Measurements from ENCODE around the gene OPRL1.

OPRL1 gene

DNA sequence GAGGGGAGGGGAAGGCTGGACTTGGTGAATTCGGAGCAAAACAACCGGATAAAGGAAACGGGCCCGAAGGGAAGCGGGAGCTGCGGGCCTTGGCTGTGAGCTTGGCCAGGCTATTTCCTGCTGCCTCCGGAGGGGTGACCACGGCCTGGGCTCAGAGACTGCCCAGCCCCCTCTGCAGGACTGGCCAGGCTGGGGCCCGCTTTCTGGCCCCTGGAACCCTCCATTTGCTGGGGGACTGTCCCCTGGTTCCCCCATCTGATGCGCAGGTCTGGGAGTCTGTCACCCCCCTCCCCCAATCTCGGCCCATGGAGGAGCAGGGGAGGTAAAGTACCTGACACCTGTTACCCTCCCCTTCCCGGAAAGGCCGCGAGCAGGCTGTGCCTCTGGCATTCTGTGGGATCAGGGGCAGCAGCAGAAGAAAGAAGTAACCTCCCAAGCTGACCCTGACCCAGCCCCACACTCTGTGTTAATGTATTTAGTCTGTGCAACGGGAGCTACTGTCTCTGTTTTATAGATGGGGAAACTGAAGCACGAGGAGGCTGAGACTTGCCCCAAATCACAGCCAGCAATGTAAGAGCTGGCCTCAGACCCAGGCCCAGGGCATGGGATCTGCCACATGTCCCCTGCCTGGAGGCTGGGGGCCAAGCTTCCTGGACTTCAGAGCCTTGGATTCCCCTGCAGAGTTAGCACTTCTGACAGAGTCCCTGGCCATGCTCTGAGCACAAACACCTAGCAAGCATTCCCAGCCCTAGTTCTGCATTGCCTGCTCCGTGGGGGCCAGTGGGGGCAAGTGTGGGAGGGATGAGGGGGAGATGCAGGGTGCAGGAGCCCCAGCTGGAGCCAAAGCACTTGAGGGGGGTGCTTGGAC is 40.4 kb upstream of the OPRL1 start:
- peak overlapping the region; percentile 35 for H3K27ac Mint-ChIP-seq
- H3K4me1 Mint-ChIP-seq: peaks cover 53% of the 10 kb centered on the region
- H3K36me3 Mint-ChIP-seq: no peaks in the 10 kb centered on the region
- no peaks in the 10 kb centered on the region for H3K9me3 Mint-ChIP-seq
- peak overlapping the region; percentile 81 for H3K4me3 Mint-ChIP-seq
- no peaks in the 10 kb centered on the region for H3K27me3 Mint-ChIP-seq

DNA sequence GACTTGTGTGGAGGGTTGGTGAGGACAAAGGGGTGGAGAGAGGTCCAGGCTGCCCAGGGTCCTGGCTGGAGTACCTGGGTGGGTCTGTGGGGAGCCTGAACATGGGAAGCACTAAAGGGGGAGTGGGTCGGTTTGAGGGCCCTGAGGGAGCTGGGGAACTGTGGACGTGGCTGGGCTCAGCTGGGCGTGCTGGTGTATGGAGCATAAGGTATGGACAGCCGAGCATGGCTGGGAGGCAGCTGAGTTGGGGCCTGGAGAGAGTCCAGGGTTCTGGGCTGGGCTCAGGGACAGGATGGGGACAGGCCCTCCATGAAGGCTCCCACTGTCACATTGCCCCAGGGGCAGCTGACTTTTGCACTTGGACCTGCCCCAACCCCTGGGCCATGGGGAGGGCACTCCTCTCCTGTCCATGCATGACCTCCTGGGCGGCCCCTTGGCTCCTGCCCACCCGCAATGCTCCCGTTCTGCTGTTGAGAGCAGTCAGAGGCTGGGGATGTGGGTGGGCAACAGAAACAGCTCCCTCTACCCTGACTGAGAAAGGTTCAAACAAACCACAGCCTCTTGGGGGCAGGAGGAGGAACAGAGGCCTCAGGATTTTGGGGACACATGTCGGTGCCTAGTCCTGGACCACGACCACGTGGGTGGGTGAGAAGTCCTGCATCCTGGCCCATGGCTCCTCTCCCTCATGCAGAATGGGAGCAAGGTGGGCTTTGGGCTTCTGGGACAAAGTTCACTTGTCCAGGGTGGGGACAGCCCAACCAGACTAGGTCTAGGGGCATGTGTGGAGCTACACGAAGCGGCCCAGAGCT is 39.4 kb upstream of the OPRL1 start:
- Mint-ChIP-seq H3K36me3 (no peaks in the 10 kb centered on the region), H3K4me1 (peaks cover 52% of the 10 kb centered on the region), H3K4me3 (peak overlapping the region; percentile 85), H3K27ac (peak overlapping the region; percentile 12), H3K9me3 (no peaks in the 10 kb centered on the region), H3K27me3 (no peaks in the 10 kb centered on the region)

DNA sequence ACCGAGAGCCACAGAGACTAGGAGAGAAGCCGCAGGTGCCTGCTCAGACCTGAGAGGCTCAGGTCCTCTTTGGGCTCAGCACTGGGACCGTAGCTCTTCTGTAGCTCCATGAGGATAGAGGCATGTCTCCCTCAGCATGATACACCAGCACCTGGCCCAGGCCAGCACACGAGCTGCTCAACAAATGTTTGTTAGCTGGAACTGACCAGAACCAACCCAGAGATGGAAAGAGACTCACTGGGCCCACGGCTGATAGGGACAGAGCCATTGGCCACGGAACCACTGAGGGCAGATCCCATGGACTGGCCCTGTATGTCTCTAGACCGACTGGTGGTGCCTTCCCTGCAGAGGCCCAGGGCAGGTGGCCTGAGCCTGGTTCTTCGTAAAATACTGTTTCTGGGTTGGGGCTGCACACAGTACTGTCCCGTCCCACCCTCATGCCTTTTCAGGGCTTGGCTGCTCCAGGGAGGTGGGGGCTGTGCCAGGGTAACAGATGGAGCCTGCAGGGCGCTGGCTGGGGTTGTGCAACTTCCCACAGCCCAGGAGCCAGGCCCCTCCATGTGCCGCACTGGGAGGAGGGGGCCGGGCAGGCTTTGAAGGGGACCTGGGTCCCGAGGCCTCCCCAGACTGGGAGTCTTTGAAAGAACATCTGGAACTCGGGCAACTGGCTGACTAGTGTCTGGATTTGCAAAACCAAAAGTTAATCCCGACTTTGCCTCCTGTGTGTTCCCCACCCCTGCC is 38.7 kb upstream of the OPRL1 start:
- Mint-ChIP-seq H3K4me3 (peak overlapping the region; percentile 85), H3K4me1 (peaks cover 58% of the 10 kb centered on the region), H3K27me3 (no peaks in the 10 kb centered on the region)

DNA sequence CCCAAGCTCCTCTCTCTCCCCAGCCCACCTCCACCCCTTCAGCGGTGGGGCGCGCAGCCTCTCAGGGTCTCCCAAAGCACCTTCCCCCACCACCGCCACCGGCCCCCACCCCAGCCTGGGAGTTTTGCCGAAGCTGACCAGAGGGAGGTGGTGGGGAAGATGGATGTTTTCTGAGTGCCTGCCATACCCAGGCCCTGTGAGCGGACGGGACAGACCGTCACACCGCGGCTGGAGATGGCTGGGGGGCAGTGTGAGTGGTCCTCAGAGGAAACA is 38.2 kb upstream of the OPRL1 start:
- no peaks in the 10 kb centered on the region for H3K36me3 Mint-ChIP-seq
- H3K4me3 Mint-ChIP-seq: peak overlapping the region; percentile 85
- peaks cover under 1% of the 10 kb centered on the region for H3K27me3 Mint-ChIP-seq
- H3K4me1 Mint-ChIP-seq: peaks cover 63% of the 10 kb centered on the region
- H3K9me3 Mint-ChIP-seq: no peaks in the 10 kb centered on the region
- H3K27ac Mint-ChIP-seq: no peak overlapping the region

More for the DNA sequence above, 38.7 kb upstream of the OPRL1 start:
- no peaks in the 10 kb centered on the region for H3K36me3 Mint-ChIP-seq
- H3K27ac Mint-ChIP-seq: peak overlapping the region; percentile 57
- H3K9me3 Mint-ChIP-seq: no peaks in the 10 kb centered on the region

DNA sequence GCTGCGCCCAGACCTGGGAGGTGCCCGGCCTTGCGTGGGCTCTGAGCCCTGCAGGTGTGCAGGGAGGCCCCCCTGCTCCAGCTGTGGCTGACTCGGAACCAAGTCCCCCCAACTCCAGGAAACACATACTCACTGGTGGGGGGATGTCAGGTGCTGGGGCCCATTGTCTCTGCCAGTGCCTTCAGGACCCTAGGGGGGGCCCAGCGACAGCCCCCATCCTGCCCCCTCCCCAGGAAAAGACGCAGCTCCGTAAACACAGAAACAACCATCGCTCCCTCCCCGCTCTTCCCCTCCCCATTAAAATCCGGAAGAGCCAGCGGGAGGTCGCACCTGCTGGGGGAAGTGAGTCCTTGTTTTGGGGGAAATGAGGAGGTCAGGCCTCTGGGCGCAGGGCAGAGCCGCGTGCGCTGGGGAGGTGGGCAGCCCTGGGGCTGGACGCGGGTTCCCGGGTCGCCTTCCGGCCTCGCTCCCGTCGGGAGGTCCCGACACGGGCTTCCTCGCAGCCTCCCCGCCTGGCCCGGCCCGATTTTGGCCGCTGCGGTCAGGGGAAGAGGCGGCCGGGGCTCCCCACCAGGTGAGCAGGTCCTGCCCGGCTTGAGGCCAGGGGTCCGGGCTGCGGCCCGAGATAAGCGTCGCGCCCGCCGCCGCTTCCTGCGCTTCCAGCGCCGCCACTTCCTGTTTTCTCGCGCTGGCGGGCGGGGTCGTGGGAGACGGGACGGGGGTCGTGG is 37.7 kb upstream of the OPRL1 start:
- Mint-ChIP-seq H3K27me3 (peaks cover 1% of the 10 kb centered on the region), H3K27ac (peak overlapping the region; percentile 92), H3K36me3 (no peaks in the 10 kb centered on the region), H3K4me1 (peaks cover 61% of the 10 kb centered on the region), H3K9me3 (no peaks in the 10 kb centered on the region), H3K4me3 (peak overlapping the region; percentile 85)

DNA sequence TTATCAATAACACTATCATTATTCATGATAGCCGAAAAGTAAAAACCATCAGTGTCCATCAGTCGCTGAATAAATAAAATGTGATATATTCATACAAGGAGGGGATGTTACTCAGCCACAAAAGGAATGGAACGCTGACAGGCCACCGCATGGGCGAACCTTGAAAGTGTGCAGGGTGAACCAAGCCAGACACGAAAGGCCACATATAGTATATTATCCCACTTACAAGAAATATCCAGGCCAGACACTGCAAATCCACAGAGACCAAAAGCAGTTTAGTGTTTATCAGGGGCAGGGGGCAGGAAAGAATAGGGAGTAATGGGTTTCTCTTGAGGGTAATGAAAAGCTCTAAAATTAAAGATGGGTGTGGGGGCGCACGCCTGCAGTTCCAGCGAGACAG is 36.1 kb upstream of the OPRL1 start:
- peak overlapping the region; percentile 73 for H3K4me3 Mint-ChIP-seq
- no peaks in the 10 kb centered on the region for H3K9me3 Mint-ChIP-seq
- H3K27me3 Mint-ChIP-seq: peaks cover 1% of the 10 kb centered on the region
- H3K27ac Mint-ChIP-seq: peak overlapping the region; percentile 84
- no peaks in the 10 kb centered on the region for H3K36me3 Mint-ChIP-seq
- H3K4me1 Mint-ChIP-seq: peaks cover 56% of the 10 kb centered on the region

DNA sequence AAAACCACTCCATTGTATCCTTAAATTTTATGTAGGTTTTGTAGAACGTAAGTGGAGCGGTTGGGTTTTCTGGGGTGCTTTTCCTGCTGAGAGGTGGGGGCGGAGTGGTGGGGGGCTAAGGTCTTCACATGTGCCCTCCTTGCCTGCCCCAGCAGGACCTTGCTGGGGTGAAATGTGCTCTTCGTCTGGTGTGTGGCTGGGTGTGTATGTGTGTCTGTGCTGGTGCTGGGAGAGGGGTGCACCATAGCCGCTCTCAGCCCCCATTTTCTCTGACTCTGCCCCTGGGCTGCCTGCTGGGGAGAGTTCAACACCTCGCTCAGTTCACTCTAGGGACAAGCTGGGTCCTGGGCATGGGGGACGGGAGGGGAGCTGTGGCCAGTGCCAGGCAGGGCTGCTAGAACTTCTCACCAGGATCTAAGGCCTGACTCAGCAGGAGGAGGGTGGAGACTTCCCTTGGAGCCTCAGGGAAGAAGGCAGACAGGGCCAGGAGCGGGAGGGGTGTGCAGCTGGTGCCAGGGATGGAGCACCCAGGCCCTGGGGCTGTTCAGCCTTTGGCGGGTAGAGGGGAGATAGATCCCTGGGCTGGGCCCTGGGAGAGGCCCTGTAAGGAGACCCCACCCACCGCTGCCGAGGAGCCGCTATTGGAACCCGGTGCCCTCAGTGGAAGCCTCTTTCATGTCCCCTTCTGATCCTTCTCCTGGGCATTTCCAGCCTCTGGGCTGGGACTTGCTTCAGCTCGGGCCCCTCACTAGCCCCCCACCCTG is 35.2 kb upstream of the OPRL1 start:
- H3K36me3 Mint-ChIP-seq: no peaks in the 10 kb centered on the region
- H3K4me3 Mint-ChIP-seq: no peak overlapping the region
- H3K27me3 Mint-ChIP-seq: peaks cover 1% of the 10 kb centered on the region
- peak overlapping the region; percentile 84 for H3K27ac Mint-ChIP-seq
- H3K9me3 Mint-ChIP-seq: no peaks in the 10 kb centered on the region
- peaks cover 53% of the 10 kb centered on the region for H3K4me1 Mint-ChIP-seq

DNA sequence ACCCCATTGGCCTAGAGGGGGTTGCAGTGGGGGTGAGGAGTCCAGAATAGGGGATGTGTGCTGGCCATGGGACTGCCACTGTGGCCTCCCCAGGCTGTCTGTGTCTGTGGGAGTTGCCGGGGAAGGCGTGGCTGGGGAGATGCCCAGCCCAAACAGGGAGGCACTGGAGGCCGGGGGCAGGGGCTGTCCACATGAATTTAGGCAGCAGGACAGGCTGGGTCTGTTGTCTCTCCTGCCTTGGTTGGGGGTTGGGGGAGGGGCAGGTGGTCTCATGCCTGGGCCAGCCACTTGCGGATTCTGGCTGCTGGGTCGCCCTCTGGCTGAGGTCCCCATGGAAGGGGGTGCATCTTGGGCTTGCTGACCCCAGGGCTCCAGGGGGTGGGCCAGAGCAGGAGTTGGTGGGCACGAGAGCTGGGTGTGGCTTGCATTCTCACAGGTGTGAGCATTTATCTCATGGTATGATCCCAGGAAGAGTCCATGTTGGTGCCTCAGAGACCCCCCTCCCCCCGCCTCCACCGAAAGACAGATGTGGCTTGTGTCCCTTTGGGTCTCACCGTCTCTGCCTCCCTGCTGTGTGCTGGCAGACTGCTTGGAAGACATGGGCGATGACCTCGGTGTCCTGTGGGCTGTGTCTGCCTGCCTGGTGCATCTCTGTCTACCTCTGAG is 34.4 kb upstream of the OPRL1 start:
- H3K4me1 Mint-ChIP-seq: peaks cover 45% of the 10 kb centered on the region
- H3K9me3 Mint-ChIP-seq: no peaks in the 10 kb centered on the region
- no peaks in the 10 kb centered on the region for H3K36me3 Mint-ChIP-seq
- peak overlapping the region; percentile 47 for H3K27ac Mint-ChIP-seq
- no peak overlapping the region for H3K4me3 Mint-ChIP-seq
- H3K27me3 Mint-ChIP-seq: peaks cover 1% of the 10 kb centered on the region

DNA sequence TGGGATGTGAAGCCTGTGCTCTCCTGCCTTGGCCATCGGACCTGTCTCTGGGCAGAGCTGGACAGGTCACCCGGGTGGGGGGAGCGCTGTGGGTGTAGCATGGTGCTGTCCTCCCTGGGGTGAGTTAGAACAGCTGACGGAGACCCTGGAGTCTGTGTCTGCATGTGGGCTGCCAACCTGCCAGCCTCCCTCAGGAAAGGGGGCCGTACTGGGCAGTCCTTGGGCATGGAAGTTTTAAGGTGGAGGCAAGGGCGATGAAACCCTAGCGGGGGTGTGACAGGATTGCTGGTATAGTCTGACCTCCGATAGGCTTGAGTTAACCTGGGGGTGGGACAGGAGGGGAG is 32.9 kb upstream of the OPRL1 start:
- Mint-ChIP-seq H3K27ac (peak overlapping the region; percentile 23), H3K27me3 (peaks cover 3% of the 10 kb centered on the region), H3K36me3 (no peaks in the 10 kb centered on the region), H3K4me3 (peak overlapping the region; percentile 26), H3K4me1 (peaks cover 37% of the 10 kb centered on the region), H3K9me3 (no peaks in the 10 kb centered on the region)

DNA sequence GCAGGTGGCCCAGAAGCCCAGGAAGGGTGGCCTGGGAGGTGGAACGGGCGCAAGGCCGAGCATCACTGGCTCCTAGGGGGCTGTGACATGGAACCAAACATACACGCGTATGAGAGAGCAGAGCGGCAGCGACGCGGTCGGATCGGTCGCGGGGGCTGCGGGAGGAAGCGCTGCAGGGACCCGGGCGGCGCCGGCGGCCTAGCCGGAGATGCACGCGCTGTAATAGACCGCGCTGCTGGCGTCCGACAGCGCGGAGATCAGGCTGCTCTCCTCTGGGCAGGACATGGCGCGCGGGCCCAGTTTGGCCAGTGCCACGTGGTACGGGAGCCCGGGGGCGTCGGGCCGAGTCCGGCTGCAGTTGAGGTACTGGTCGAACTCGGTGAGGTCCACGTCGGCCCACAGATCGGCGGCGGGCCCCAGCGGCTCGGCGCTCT is 31.9 kb upstream of the OPRL1 start:
- H3K9me3 Mint-ChIP-seq: no peaks in the 10 kb centered on the region
- H3K27ac Mint-ChIP-seq: peak overlapping the region; percentile 30
- peaks cover 37% of the 10 kb centered on the region for H3K4me1 Mint-ChIP-seq
- H3K4me3 Mint-ChIP-seq: peak overlapping the region; percentile 54
- no peaks in the 10 kb centered on the region for H3K36me3 Mint-ChIP-seq
- peaks cover 3% of the 10 kb centered on the region for H3K27me3 Mint-ChIP-seq

DNA sequence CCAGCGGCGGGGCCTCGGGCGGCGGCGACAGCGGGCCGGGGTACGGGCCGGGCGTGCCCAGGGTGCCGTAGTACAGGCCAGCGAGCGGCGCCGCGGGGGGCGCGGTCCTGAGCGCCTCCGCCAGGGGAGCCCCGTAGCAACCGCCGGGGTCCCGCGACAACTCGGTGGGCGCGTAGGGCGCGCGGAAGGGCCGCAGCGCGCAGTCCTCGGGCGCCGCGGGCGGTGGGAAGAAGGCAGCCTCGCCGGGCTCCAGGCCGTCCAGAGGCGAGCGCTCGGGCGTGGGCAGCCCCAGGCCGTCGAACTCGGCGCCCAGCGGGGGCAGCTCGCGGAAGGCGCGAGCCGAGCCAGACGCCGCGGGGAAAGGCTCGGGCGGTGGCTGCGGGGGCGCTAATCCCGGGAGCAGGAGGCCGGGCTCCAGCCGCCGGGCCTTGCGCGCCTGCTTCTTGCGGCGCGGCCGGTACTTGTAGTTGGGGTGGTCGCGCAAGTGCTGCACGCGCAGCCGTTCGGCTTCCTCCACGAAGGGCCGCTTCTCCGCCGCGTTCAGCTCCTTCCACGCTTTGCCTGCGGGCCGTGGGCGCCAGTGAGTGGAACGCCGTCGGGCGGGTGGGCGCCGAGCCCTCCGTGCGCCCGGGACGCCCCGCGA is 31.4 kb upstream of the OPRL1 start:
- Mint-ChIP-seq H3K4me1 (peaks cover 36% of the 10 kb centered on the region), H3K27me3 (peaks cover 5% of the 10 kb centered on the region), H3K36me3 (no peaks in the 10 kb centered on the region), H3K27ac (no peak overlapping the region), H3K9me3 (no peaks in the 10 kb centered on the region), H3K4me3 (no peak overlapping the region)

DNA sequence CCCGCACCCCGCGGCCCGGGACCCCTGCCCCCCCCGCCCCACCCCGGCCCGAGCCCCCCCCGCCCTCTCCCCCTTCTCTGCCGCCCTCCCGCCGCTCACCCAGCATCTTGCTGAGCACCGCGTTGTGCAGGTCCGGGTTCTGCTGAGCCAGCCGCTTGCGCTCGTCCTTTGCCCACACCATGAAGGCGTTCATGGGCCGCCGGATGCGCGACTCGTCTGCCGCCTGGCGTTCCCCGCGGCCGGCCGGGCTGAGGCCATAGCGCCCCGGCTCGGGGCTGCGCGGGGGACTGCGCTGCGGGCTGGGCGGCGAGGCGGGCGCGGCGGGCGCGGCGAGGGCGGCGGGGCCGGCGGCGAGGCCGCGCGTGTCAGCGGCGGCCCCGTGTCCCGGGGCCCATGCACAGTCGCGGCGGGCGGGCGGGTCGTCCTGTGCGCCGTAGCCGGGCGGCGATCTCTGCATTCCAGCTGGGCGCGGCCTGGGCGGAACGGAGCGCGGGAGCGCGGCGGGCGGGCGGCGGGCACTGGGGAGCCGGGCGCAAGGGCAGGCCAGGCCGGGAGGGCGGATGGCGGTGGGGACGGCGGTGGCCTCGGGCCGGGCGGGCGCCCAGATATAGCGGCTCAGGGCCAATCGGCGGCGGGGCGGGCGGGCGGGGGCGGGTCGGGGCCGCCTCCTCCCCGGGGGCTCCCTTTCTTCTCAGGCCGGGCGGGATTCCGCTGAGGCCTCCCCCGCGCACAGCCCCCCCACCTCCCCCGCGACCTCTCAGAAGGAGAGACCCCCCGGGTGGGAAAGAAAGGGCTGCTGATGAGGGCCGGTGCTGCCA is 30.6 kb upstream of the OPRL1 start, which contains the start of gene SOX18:
SOX18 (minus strand) TSS at position 580 of the 818 bp plus-strand sequence; CDS start at position 457, 123 bp downstream.
- H3K27me3 Mint-ChIP-seq: peaks cover 7% of the 10 kb centered on the region

DNA sequence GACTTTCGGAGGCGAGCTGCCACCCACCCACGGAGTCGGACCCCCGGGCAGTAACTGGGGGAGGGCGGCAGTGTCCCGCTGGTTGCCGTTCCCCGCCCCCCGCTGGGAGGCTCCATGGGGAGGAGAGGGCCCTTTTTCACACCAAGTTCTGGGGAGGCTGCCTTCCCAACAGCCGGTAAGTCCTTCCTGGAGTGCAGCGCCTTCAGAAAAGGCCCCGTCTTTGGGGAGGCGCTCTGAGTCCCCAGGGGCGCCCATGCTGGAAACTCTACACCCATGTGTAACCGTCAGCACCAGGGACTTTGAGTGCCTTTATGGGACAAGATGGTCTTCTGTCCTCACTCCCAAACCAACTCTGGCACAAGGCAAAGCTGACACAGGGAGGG is 30.0 kb upstream of the OPRL1 start:
- H3K27me3 Mint-ChIP-seq: peaks cover 7% of the 10 kb centered on the region
- peak overlapping the region; percentile 19 for H3K4me3 Mint-ChIP-seq
- H3K27ac Mint-ChIP-seq: no peak overlapping the region

More for the DNA sequence above, 30.6 kb upstream of the OPRL1 start, which contains the start of gene SOX18:
- Mint-ChIP-seq H3K27ac (no peak within 1 kb of the TSS), H3K36me3 (no peaks in the 10 kb centered on the region), H3K4me1 (peaks cover 29% of the 10 kb centered on the region), H3K4me3 (peak within 1 kb of the TSS; percentile 66), H3K9me3 (no peaks in the 10 kb centered on the region)

More for the DNA sequence above, 30.0 kb upstream of the OPRL1 start:
- Mint-ChIP-seq H3K9me3 (no peaks in the 10 kb centered on the region), H3K36me3 (no peaks in the 10 kb centered on the region), H3K4me1 (peaks cover 23% of the 10 kb centered on the region)

Measured in activated naive CD4-positive, alpha-beta T cell treated with anti-CD3 and anti-CD28 coated beads, Interleukin-2, amount 50 U/mL, for 24 hours (primary cell).